GM23338 (cell line): Measurements from ENCODE around the gene SPATA20. TPM values are rescaled to one million over a fixed set of nuclear protein-coding genes. Genes with fewer than 3 reads are reported as not detected.

ENCODE experiments used
- CREB1 ChIP-seq: fragments of 250-450 bp; sonication (Bioruptor Pico); IDR thresholded peaks from 2 replicates; pipeline ENCODE4 v1.5.0; 2020; ENCODE audit warnings: low read depth, mild to moderate bottlenecking, moderate library complexity
- ETS1 ChIP-seq: IDR thresholded peaks from 2 replicates; pipeline ENCODE4 v1.6.1; 2016; ENCODE audit warnings: antibody characterized with exemption
- EZH2 ChIP-seq: fragments of 200-600 bp; sonication (generic); IDR thresholded peaks from one replicate; pipeline ENCODE4 v1.8.0; 2017; ENCODE audit warnings: antibody characterized with exemption, mild to moderate bottlenecking, low read depth; ENCODE audit not compliant: unreplicated experiment
- JUNB ChIP-seq: IDR thresholded peaks from one replicate; pipeline ENCODE4 v1.6.1; 2016; ENCODE audit warnings: antibody characterized with exemption; ENCODE audit not compliant: unreplicated experiment
- REST ChIP-seq: IDR thresholded peaks from one replicate; pipeline ENCODE4 v1.6.1; 2018; ENCODE audit warnings: antibody characterized with exemption; ENCODE audit not compliant: unreplicated experiment
- STAT1 ChIP-seq: IDR thresholded peaks from one replicate; pipeline ENCODE4 v1.6.1; 2016; ENCODE audit warnings: antibody characterized with exemption; ENCODE audit not compliant: unreplicated experiment
- ZNF114 ChIP-seq: fragments of 250-450 bp; sonication (Bioruptor Pico); IDR thresholded peaks from 2 replicates; pipeline ENCODE4 v1.5.0; 2020; ENCODE audit warnings: mild to moderate bottlenecking, moderate library complexity
- ZNF331 ChIP-seq: fragments of 250-450 bp; sonication (Bioruptor Pico); IDR thresholded peaks from 2 replicates; pipeline ENCODE4 v1.5.0; 2020; ENCODE audit warnings: low read depth, mild to moderate bottlenecking, moderate library complexity
- ZNF462 ChIP-seq: fragments of 250-450 bp; sonication (Bioruptor Pico); IDR thresholded peaks from 2 replicates; pipeline ENCODE4 v1.5.0; 2020; ENCODE audit warnings: mild to moderate bottlenecking, moderate library complexity
- polyA plus RNA-seq: library from polyadenylated mRNA; unstranded; fragments of >200 nt; fragmentation: Nextera tagmentation; extraction: Ambion mirVana; gene quantifications from 2 replicates; pipeline ENCODE4 v1.2.1, GENCODE V29; 2016
- total RNA-seq: library from RNA; depleted of rRNA; stranded (reverse); fragments of >200 nt; shearing (Covaris generic); gene quantifications from 2 replicates; pipeline ENCODE4 v1.2.3, GENCODE V29; 2014

The SPATA20 gene
- total and polyA plus RNA-seq, 2 experiments from 2014 or later: 13.8 to 32.7 TPM

- TF ChIP-seq ZNF462 (CRISPR knock-in tag) (no peak), ETS1 (no peak), ZNF114 (CRISPR knock-in tag) (no peak), REST (no peak), JUNB (no peak), CREB1 (CRISPR knock-in tag) (no peak), EZH2 (no peak), STAT1 (no peak), ZNF331 (CRISPR knock-in tag) (no peak)
Measured at GRCh38 chr17:50598487-50598886, 51.5 kb downstream of the SPATA20 start (continued).
